ENCODE data around the gene ZNF335.

GRCh38 chr20:46018611-46019010, 46.6 kb upstream of the ZNF335 start:
- TF ChIP-seq, protein P1, sequence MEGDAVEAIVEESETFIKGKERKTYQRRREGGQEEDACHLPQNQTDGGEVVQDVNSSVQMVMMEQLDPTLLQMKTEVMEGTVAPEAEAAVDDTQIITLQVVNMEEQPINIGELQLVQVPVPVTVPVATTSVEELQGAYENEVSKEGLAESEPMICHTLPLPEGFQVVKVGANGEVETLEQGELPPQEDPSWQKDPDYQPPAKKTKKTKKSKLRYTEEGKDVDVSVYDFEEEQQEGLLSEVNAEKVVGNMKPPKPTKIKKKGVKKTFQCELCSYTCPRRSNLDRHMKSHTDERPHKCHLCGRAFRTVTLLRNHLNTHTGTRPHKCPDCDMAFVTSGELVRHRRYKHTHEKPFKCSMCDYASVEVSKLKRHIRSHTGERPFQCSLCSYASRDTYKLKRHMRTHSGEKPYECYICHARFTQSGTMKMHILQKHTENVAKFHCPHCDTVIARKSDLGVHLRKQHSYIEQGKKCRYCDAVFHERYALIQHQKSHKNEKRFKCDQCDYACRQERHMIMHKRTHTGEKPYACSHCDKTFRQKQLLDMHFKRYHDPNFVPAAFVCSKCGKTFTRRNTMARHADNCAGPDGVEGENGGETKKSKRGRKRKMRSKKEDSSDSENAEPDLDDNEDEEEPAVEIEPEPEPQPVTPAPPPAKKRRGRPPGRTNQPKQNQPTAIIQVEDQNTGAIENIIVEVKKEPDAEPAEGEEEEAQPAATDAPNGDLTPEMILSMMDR (IDR thresholded peaks at IDR 0.05), result no peak
- TF ChIP-seq POLR2A (IDR thresholded peaks at IDR 0.05; ENCODE audit: low read depth) (no peak), EP300 (IDR thresholded peaks at IDR 0.05) (no peak), POLR2AphosphoS5 (IDR thresholded peaks at IDR 0.05) (no peak)
